Ascending aorta (tissue), 2 donors: ENCODE data around the gene LY6G5B. TPM values are rescaled to one million over a fixed set of nuclear protein-coding genes. Genes with fewer than 3 reads are reported as not detected.

Experiments
- DNase-seq, 2 donors: peaks; one replicate each; pipeline ENCODE4 v3.0.0-alpha.2; 2019; ENCODE audit warnings: low spot score in 2 of 2
- H3K27ac ChIP-seq, 2 donors: fragments of 200-600 bp; sonication (generic); one replicate each; pipeline ENCODE4 v1.5.1; 2016 to 2017; ENCODE audit warnings: mild to moderate bottlenecking in 1 of 2
- H3K27me3 ChIP-seq: fragments of 200-600 bp; sonication (generic); one replicate; pipeline ENCODE4 v1.5.1; 2017
- H3K36me3 ChIP-seq, 2 donors: fragments of 200-600 bp; sonication (generic); one replicate each; pipeline ENCODE4 v1.5.1; 2016
- H3K4me1 ChIP-seq, 2 donors: fragments of 200-600 bp; sonication (generic); one replicate each; pipeline ENCODE4 v1.5.1; 2016 to 2017; ENCODE audit warnings: mild to moderate bottlenecking in 1 of 2
- H3K4me3 ChIP-seq, 2 donors: fragments of 200-600 bp; sonication (generic); one replicate each; pipeline ENCODE4 v1.5.1; 2016 to 2017; ENCODE audit warnings: mild to moderate bottlenecking in 1 of 2
- H3K9me3 ChIP-seq, 2 donors: fragments of 200-600 bp; sonication (generic); one replicate each; pipeline ENCODE4 v1.5.1; 2016
- CTCF ChIP-seq, 3 experiments: fragments of 200-600 bp in 2 of 3; fragments of 450-650 bp in 1 of 3; sonication (generic) in 2 of 3; IDR thresholded peaks; one replicate each; pipeline ENCODE4 v1.5.1; 2016 to 2019; ENCODE audit warnings: antibody characterized with exemption in 3 of 3, mild to moderate bottlenecking in 1 of 3, moderate library complexity in 1 of 3
- intact Hi-C: fragments of 100-400 bp; cut with DNase I; formaldehyde crosslinking; loops from one replicate; pipeline ENCODE4 v1.15.1; 2023
- total RNA-seq: library from RNA; depleted of rRNA; stranded (reverse); fragments of >200 nt; gene quantifications from one replicate; pipeline ENCODE4 v1.1.0, GENCODE V29; 2016

The LY6G5B gene
- total RNA-seq, 1 donor from 2014 or later: 24.1 TPM

- no peak for TF ChIP-seq CTCF (IDR thresholded peaks at IDR 0.05)
- no peak for DNase-seq
- no peaks in the 10 kb centered on the region for H3K9me3 ChIP-seq
- no peak overlapping the region for H3K27ac ChIP-seq
- peaks cover 88 to 99% of the 10 kb centered on the region in 2 donors for H3K36me3 ChIP-seq
- intact Hi-C loops: no loop called here
- H3K27me3 ChIP-seq: no peaks in the 10 kb centered on the region
- no peaks in the 10 kb centered on the region for H3K4me1 ChIP-seq
- H3K4me3 ChIP-seq: no peak overlapping the region
Observed at GRCh38 chr6:31634969-31635575, 34.7 kb upstream of the LY6G5B start.

- no peak for TF ChIP-seq CTCF (IDR thresholded peaks at IDR 0.05)
- intact Hi-C loops: no loop called here
- Histone ChIP-seq H3K27me3 (no peaks in the 10 kb centered on the region), H3K27ac (no peak overlapping the region), H3K9me3 (no peaks in the 10 kb centered on the region), H3K4me1 (no peaks in the 10 kb centered on the region), H3K4me3 (no peak overlapping the region), H3K36me3 (peaks cover 88 to 99% of the 10 kb centered on the region in 2 donors)
- DNase-seq: no peak
Observed at GRCh38 chr6:31636698-31637596, 32.8 kb upstream of the LY6G5B start.

DNA sequence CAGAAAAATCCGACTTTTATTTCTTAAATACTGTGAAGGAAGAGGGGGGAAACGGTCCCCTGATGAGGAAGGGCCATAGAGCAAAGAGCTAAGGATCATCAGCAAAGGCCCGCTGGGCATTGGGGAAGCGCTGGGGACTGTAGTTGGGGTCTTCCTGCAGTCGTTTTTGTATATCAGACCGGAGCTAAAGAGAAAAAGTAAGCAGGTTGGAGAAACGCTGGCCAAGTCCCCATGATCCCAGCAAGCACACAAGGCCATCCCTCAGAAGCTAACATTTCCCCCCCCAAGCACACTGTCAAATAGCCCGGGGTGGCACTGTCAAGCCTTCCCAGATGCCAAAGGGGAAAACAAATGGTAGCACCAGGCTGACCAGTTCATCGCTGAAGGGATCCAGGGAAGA lies 30.7 kb upstream of the LY6G5B start:
- intact Hi-C loops: no loop called here
- no peak for DNase-seq
- no peaks in the 10 kb centered on the region for H3K9me3 ChIP-seq

DNA sequence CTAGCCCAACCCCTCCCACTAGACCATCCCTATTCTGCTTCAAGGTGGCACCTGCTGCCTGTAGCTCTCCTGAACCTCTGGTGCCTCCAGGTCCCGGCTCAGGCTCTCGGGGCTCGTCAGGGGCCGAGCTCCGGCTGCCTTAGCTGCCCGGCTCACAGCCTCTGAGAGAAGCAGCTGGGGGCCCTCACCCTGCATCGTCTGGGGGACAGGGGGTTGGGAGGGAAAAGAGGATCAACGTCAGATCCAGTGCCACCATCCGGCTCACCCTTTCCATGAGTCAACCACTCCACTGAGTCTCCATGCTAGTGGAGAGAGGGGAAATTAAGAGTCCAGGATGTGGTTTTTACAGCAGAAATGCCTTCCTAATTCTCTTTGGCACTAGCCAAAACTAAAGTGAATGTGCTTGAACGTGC lies 30.3 kb upstream of the LY6G5B start:
- H3K36me3 ChIP-seq: peaks cover 91 to 97% of the 10 kb centered on the region in 2 donors
- no peak overlapping the region for H3K4me3 ChIP-seq

More for the DNA sequence above, 30.7 kb upstream of the LY6G5B start:
- Histone ChIP-seq H3K36me3 (peaks cover 91 to 97% of the 10 kb centered on the region in 2 donors), H3K27me3 (no peaks in the 10 kb centered on the region), H3K4me1 (no peaks in the 10 kb centered on the region), H3K4me3 (no peak overlapping the region), H3K27ac (no peak overlapping the region)
- TF ChIP-seq CTCF (IDR thresholded peaks at IDR 0.05): no peak

GRCh38 chr6:31640612-31641011 lies 29.2 kb upstream of the LY6G5B start:
- Histone ChIP-seq H3K36me3 (peaks cover 91 to 97% of the 10 kb centered on the region in 2 donors), H3K4me3 (no peak overlapping the region), H3K27me3 (no peaks in the 10 kb centered on the region), H3K9me3 (no peaks in the 10 kb centered on the region), H3K27ac (no peak overlapping the region), H3K4me1 (no peaks in the 10 kb centered on the region)
- intact Hi-C loops: no loop called here
- no peak for DNase-seq
- no peak for TF ChIP-seq CTCF (IDR thresholded peaks at IDR 0.05)

More for the DNA sequence above, 30.3 kb upstream of the LY6G5B start:
- Histone ChIP-seq H3K9me3 (no peaks in the 10 kb centered on the region), H3K27me3 (no peaks in the 10 kb centered on the region), H3K27ac (no peak overlapping the region), H3K4me1 (no peaks in the 10 kb centered on the region)
- no peak for TF ChIP-seq CTCF (IDR thresholded peaks at IDR 0.05)
- intact Hi-C loops: no loop called here
- no peak for DNase-seq
